Vagina (tissue), 2 donors: ENCODE data around the gene FNDC4.

Source experiments
- CTCF ChIP-seq, 3 experiments: fragments of 450-650 bp in 2 of 3; fragments of 200-600 bp in 1 of 3; sonication (generic) in 1 of 3; IDR thresholded peaks; one replicate each; pipeline ENCODE4 v1.5.1; 2017 to 2019; ENCODE audit warnings: antibody characterized with exemption in 3 of 3, mild to moderate bottlenecking in 2 of 3, moderate library complexity in 2 of 3
- POLR2A ChIP-seq, 2 donors: fragments of 450-650 bp; IDR thresholded peaks; one replicate each; pipeline ENCODE4 v1.6.1; 2017; ENCODE audit warnings: antibody characterized with exemption in 2 of 2, mild to moderate bottlenecking in 2 of 2, moderate library complexity in 2 of 2

GRCh38 chr2:27493948-27494283, 1.1 kb downstream of the FNDC4 start:
- no peak for TF ChIP-seq POLR2A (IDR thresholded peaks at IDR 0.05)
- no peak for TF ChIP-seq CTCF (IDR thresholded peaks at IDR 0.05)
